Ascending aorta (tissue), 2 donors: ENCODE data around the gene NFASC. TPM values are rescaled to one million over a fixed set of nuclear protein-coding genes. Genes with fewer than 3 reads are reported as not detected.

Experiments
- DNase-seq, 2 donors: peaks; one replicate each; pipeline ENCODE4 v3.0.0-alpha.2; 2019; ENCODE audit warnings: low spot score in 2 of 2
- H3K27ac ChIP-seq, 2 donors: fragments of 200-600 bp; sonication (generic); one replicate each; pipeline ENCODE4 v1.5.1; 2016 to 2017; ENCODE audit warnings: mild to moderate bottlenecking in 1 of 2
- H3K27me3 ChIP-seq: fragments of 200-600 bp; sonication (generic); one replicate; pipeline ENCODE4 v1.5.1; 2017
- H3K36me3 ChIP-seq, 2 donors: fragments of 200-600 bp; sonication (generic); one replicate each; pipeline ENCODE4 v1.5.1; 2016
- H3K4me1 ChIP-seq, 2 donors: fragments of 200-600 bp; sonication (generic); one replicate each; pipeline ENCODE4 v1.5.1; 2016 to 2017; ENCODE audit warnings: mild to moderate bottlenecking in 1 of 2
- H3K4me3 ChIP-seq, 2 donors: fragments of 200-600 bp; sonication (generic); one replicate each; pipeline ENCODE4 v1.5.1; 2016 to 2017; ENCODE audit warnings: mild to moderate bottlenecking in 1 of 2
- H3K9me3 ChIP-seq, 2 donors: fragments of 200-600 bp; sonication (generic); one replicate each; pipeline ENCODE4 v1.5.1; 2016
- CTCF ChIP-seq, 3 experiments: fragments of 200-600 bp in 2 of 3; fragments of 450-650 bp in 1 of 3; sonication (generic) in 2 of 3; IDR thresholded peaks; one replicate each; pipeline ENCODE4 v1.5.1; 2016 to 2019; ENCODE audit warnings: antibody characterized with exemption in 3 of 3, mild to moderate bottlenecking in 1 of 3, moderate library complexity in 1 of 3
- intact Hi-C: fragments of 100-400 bp; cut with DNase I; formaldehyde crosslinking; loops from one replicate; pipeline ENCODE4 v1.15.1; 2023
- total RNA-seq: library from RNA; depleted of rRNA; stranded (reverse); fragments of >200 nt; gene quantifications from one replicate; pipeline ENCODE4 v1.1.0, GENCODE V29; 2016

NFASC gene
- total RNA-seq, 1 donor from 2014 or later, result 44.0 TPM

GRCh38 chr1:204835737-204836136, 34.9 kb upstream of the NFASC start:
- TF ChIP-seq CTCF (IDR thresholded peaks at IDR 0.05), result no peak
- no peak overlapping the region for H3K4me3 ChIP-seq
- intact Hi-C loops, result no loop called here
- no peaks in the 10 kb centered on the region for H3K36me3 ChIP-seq
- no peaks in the 10 kb centered on the region for H3K4me1 ChIP-seq
- no peak overlapping the region for H3K27ac ChIP-seq
- no peak for DNase-seq
- no peaks in the 10 kb centered on the region for H3K27me3 ChIP-seq
- no peaks in the 10 kb centered on the region for H3K9me3 ChIP-seq

GRCh38 chr1:204836856-204837255, 33.8 kb upstream of the NFASC start:
- no peak for DNase-seq

GRCh38 chr1:204837440-204838084, 33.1 kb upstream of the NFASC start:
- no peak for DNase-seq
- H3K9me3 ChIP-seq, result no peaks in the 10 kb centered on the region
- no peak overlapping the region for H3K27ac ChIP-seq
- no peak overlapping the region for H3K4me3 ChIP-seq
- intact Hi-C loops, result no loop called here
- H3K36me3 ChIP-seq, result no peaks in the 10 kb centered on the region
- H3K27me3 ChIP-seq, result no peaks in the 10 kb centered on the region
- no peaks in the 10 kb centered on the region for H3K4me1 ChIP-seq
- TF ChIP-seq CTCF (IDR thresholded peaks at IDR 0.05), result no peak

More at GRCh38 chr1:204836856-204837255, 33.8 kb upstream of the NFASC start:
- H3K36me3 ChIP-seq, result no peaks in the 10 kb centered on the region
- no peaks in the 10 kb centered on the region for H3K9me3 ChIP-seq
- no peak for TF ChIP-seq CTCF (IDR thresholded peaks at IDR 0.05)
- no peaks in the 10 kb centered on the region for H3K4me1 ChIP-seq
- H3K27ac ChIP-seq, result no peak overlapping the region
- intact Hi-C loops, result no loop called here
- no peak overlapping the region for H3K4me3 ChIP-seq
- no peaks in the 10 kb centered on the region for H3K27me3 ChIP-seq

GRCh38 chr1:204841316-204841715, 29.3 kb upstream of the NFASC start:
- H3K4me1 ChIP-seq, result no peaks in the 10 kb centered on the region
- no peaks in the 10 kb centered on the region for H3K27me3 ChIP-seq
- no peak for TF ChIP-seq CTCF (IDR thresholded peaks at IDR 0.05)
- H3K9me3 ChIP-seq, result no peaks in the 10 kb centered on the region
- intact Hi-C loops, result no loop called here
- H3K36me3 ChIP-seq, result no peaks in the 10 kb centered on the region
- H3K4me3 ChIP-seq, result no peak overlapping the region
- DNase-seq, result peak in 1 of 2 donors; percentile 24
- no peak overlapping the region for H3K27ac ChIP-seq

GRCh38 chr1:204841798-204842197, 28.9 kb upstream of the NFASC start:
- H3K27me3 ChIP-seq, result no peaks in the 10 kb centered on the region
- no peaks in the 10 kb centered on the region for H3K4me1 ChIP-seq
- no peak for DNase-seq
- no peak for TF ChIP-seq CTCF (IDR thresholded peaks at IDR 0.05)
- H3K27ac ChIP-seq, result no peak overlapping the region
- no peak overlapping the region for H3K4me3 ChIP-seq
- intact Hi-C loops, result no loop called here
- no peaks in the 10 kb centered on the region for H3K9me3 ChIP-seq
- H3K36me3 ChIP-seq, result no peaks in the 10 kb centered on the region

GRCh38 chr1:204842369-204842768, 28.3 kb upstream of the NFASC start:
- Histone ChIP-seq H3K27me3 (no peaks in the 10 kb centered on the region), H3K36me3 (no peaks in the 10 kb centered on the region), H3K4me3 (no peak overlapping the region), H3K4me1 (no peaks in the 10 kb centered on the region), H3K27ac (no peak overlapping the region), H3K9me3 (no peaks in the 10 kb centered on the region)
- TF ChIP-seq CTCF (IDR thresholded peaks at IDR 0.05), result no peak
- intact Hi-C loops, result no loop called here
- no peak for DNase-seq
